Endothelial cell of umbilical vein (primary cell): ENCODE results near the gene HDAC9.

Experiments
- EZH2 ChIP-seq: IDR thresholded peaks from 2 replicates; pipeline ENCODE4 v1.6.1; 2012; ENCODE audit warnings: borderline replicate concordance, low read depth, mild to moderate bottlenecking, moderate library complexity, low read length, inconsistent platforms; ENCODE audit not compliant: severe bottlenecking
- GATA2 ChIP-seq: IDR thresholded peaks from 2 replicates; pipeline ENCODE4 v1.7.0; 2011; ENCODE audit warnings: low read depth, mild to moderate bottlenecking, moderate library complexity, mixed read lengths, low read length; ENCODE audit not compliant: insufficient read length, insufficient read depth
- JUN ChIP-seq: IDR thresholded peaks from 2 replicates; pipeline ENCODE4 v1.6.1; 2011; ENCODE audit warnings: borderline replicate concordance, low read depth; ENCODE audit not compliant: insufficient read length, insufficient read depth
- POLR2A ChIP-seq: IDR thresholded peaks from 2 replicates; pipeline ENCODE4 v1.6.1; 2012; ENCODE audit warnings: low read depth, mild to moderate bottlenecking, control low read depth, low read length
- POLR2AphosphoS5 ChIP-seq: IDR thresholded peaks from 2 replicates; pipeline ENCODE4 v1.6.1; 2012; ENCODE audit warnings: low read depth, mild to moderate bottlenecking, control low read depth, low read length, moderate library complexity; ENCODE audit not compliant: insufficient read depth
- TF ChIP-seq, protein P1 (sequence below): IDR thresholded peaks from 2 replicates; pipeline ENCODE4 v1.6.1; 2011; ENCODE audit not compliant: insufficient read depth, insufficient read length
- TF ChIP-seq, protein P2 (sequence below), 2 donors: IDR thresholded peaks; 1 replicate in 1 of 2; 2 replicates in 1 of 2; pipeline ENCODE4 v1.5.1; 2011; ENCODE audit warnings: low read length in 2 of 2, mild to moderate bottlenecking in 2 of 2, moderate library complexity in 2 of 2, control low read depth in 1 of 2, inconsistent platforms in 1 of 2, low read depth in 1 of 2; ENCODE audit not compliant: insufficient read depth in 1 of 2; ENCODE audit errors: extremely low read depth in 1 of 2

DNA sequence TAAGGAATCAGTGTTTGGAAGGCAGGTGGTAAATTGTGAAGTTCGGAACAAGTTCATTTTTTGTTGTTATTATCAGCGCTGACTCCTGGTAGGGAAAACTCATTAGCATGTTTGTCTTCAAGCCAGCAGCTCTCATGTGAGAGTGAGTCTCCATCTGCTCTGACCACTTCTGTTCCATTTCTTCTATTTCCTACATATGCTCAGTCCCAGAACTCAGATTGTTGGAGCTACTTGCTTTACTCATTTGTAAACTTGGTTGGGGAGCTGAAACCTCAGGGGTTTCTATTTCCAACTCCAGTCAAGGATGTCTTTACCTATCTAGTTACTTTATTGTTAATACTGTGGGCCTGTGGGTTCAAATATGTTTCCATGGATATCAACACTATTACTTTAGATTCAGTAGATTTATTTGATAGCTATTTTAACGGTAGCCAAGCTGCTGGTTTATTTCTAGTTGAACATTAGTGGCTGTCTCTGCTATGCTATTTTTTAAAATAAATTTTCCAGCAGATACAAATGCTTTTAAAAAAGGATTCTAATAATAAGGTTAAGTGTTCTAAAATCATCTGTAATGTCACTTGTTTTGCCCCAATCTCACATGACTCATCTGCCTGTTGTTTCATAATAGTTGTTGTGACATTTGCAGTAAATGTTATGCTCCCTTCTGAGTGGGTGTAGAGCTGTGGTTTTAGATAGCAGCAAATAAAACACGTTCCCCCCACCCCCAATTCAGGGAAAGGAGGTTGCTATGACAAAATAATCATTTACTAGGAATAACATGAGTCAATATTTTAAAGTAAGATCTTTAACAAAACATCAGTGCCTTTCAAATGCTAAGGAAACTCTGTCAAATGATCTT is 143.3 kb downstream of the HDAC9 start:
- TF ChIP-seq, protein P1, sequence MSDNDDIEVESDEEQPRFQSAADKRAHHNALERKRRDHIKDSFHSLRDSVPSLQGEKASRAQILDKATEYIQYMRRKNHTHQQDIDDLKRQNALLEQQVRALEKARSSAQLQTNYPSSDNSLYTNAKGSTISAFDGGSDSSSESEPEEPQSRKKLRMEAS, result no peak
- TF ChIP-seq, protein P2, sequence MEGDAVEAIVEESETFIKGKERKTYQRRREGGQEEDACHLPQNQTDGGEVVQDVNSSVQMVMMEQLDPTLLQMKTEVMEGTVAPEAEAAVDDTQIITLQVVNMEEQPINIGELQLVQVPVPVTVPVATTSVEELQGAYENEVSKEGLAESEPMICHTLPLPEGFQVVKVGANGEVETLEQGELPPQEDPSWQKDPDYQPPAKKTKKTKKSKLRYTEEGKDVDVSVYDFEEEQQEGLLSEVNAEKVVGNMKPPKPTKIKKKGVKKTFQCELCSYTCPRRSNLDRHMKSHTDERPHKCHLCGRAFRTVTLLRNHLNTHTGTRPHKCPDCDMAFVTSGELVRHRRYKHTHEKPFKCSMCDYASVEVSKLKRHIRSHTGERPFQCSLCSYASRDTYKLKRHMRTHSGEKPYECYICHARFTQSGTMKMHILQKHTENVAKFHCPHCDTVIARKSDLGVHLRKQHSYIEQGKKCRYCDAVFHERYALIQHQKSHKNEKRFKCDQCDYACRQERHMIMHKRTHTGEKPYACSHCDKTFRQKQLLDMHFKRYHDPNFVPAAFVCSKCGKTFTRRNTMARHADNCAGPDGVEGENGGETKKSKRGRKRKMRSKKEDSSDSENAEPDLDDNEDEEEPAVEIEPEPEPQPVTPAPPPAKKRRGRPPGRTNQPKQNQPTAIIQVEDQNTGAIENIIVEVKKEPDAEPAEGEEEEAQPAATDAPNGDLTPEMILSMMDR (IDR thresholded peaks at IDR 0.05; ENCODE audit: extremely low read depth in 1 of 2, insufficient read depth in 1 of 2, low read depth in 1 of 2, low read length in 2 of 2), result no peak
- TF ChIP-seq EZH2 (no peak), POLR2AphosphoS5 (no peak), POLR2A (no peak), JUN (no peak), GATA2 (no peak)
